GM12801 (cell line): ENCODE measurements around the gene GINS3.

ENCODE experiments used
- TF ChIP-seq, protein P1 (sequence below): IDR thresholded peaks from one replicate; pipeline ENCODE4 v1.5.1; 2011; ENCODE audit warnings: control low read depth; ENCODE audit not compliant: insufficient read length; ENCODE audit errors: extremely low read depth

GINS3 gene

GRCh38 chr16:58415003-58415402 lies 22.7 kb downstream of the GINS3 start:
- TF ChIP-seq, protein P1, sequence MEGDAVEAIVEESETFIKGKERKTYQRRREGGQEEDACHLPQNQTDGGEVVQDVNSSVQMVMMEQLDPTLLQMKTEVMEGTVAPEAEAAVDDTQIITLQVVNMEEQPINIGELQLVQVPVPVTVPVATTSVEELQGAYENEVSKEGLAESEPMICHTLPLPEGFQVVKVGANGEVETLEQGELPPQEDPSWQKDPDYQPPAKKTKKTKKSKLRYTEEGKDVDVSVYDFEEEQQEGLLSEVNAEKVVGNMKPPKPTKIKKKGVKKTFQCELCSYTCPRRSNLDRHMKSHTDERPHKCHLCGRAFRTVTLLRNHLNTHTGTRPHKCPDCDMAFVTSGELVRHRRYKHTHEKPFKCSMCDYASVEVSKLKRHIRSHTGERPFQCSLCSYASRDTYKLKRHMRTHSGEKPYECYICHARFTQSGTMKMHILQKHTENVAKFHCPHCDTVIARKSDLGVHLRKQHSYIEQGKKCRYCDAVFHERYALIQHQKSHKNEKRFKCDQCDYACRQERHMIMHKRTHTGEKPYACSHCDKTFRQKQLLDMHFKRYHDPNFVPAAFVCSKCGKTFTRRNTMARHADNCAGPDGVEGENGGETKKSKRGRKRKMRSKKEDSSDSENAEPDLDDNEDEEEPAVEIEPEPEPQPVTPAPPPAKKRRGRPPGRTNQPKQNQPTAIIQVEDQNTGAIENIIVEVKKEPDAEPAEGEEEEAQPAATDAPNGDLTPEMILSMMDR = no peak

- TF ChIP-seq, protein P1 = no peak
These were observed 24.8 kb downstream of the GINS3 start for GRCh38 chr16:58417035-58417434.

DNA sequence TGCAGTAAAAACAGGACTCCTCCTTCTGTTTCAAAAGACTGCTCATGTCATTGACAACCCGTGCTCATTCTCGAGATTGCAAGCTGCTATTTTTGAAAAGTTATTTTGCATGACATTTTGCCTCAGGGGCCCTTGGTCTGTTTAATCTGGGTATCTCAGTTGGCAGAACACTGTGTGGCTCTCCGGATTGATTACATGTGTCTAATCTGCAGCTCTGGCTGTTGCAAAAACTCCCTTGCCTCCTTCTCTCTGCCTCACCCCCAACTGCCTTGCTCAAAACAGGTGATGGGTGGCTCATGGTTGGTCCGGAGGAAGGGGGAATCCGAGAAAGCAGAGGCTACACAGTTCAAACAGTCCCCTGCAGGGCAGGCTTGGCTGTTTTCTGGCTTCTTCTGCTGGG lies 25.3 kb downstream of the GINS3 start:
- TF ChIP-seq, protein P1 = no peak

DNA sequence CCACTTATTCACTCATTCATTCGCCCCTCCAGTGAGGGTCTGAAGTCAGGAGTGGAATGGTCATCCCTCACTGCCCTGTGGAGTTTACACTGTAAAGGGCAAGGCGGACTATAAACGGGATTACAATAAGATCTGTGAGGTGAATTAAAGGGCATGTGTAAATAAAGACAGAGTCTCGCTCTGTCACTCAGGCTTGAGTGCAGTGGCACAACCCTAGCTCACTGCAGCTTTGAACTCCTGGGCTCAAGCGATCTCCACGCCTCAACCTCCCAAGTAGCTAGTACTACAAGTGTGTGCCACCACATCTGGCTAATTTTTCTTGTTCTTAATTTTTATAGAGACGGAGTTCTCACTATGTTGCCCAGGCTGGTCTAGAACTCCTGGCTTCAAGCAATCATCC lies 25.8 kb downstream of the GINS3 start:
- TF ChIP-seq, protein P1 = no peak

DNA sequence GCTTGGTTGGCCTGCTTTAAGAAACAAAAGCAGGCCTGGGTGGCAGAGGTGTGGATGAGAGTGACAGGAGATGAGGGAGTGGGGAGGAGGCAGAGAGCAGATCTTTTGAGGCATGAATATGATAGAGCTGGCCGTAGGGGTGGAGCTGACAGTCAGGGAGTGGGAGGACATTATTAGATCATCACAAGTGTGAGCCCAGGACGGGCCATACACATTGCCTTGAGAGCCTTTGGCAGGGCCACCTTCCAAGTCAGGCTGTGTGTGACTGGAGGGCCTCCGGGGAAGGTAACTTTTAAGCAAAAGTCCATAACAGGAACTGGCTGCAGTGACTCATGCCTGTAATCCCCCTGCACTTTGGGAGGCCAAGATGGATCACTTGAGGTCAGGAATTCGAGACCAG lies 26.3 kb downstream of the GINS3 start:
- TF ChIP-seq, protein P1 = no peak

DNA sequence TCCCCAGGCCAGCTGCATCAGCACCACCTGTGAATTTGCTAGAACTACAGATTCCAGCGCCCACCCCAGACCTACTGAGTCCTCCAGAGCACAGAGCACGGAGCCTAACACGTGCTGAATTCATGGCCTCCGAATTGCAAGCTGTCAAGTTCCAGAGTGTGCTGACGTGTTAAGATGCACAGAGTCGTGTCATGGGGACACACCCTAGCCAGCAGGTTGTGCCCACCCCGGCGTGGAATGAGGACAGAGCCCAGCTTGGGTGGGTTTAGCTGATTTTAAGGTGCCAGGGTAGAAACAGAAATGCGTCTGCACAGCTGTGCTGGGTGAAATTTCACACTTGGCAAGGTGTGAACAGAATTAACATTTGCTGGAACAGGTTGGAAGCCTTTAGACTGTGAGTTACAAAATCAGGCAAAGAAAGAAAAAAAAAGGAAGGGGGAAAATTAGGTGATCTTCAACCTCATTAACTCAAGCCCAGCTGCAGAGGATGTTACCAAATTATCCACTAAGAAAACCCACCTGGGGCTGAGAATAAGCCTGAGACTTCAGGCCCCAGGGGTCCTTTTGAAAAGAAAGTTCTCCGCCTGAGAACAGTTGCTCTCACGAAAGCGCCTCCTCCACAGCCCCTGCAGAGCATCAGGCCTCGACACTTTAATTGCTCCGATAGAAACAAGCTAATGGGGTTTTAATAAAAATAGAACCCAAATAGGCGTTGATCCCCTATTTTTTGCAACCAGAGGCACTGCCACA lies 27.1 kb downstream of the GINS3 start:
- TF ChIP-seq, protein P1 = no peak

GRCh38 chr16:58421059-58421458 lies 28.8 kb downstream of the GINS3 start:
- TF ChIP-seq, protein P1 = no peak
